B cell (primary cell): Measurements from ENCODE around the gene HOMER1. TPM values are rescaled to one million over a fixed set of nuclear protein-coding genes. Genes with fewer than 3 reads are reported as not detected.

Experiments used
- ATAC-seq: fragments of 200-7000 bp; cut with Tn5 transposase; one replicate; pipeline ENCODE4 v1.10.0; 2021; ENCODE audit warnings: low read depth, mild to moderate bottlenecking, moderate number of reproducible peaks, moderate library complexity
- CTCF ChIA-PET: fragments of 350-600 bp; sonication (Branson Sonifier 250); formaldehyde crosslinking; loops from one replicate; lab custom pipeline; 2021; ENCODE audit warnings: antibody characterized with exemption, inconsistent platforms; lab: Charles Lee
- POLR2A ChIA-PET: fragments of 350-600 bp; sonication (Branson Sonifier 250); formaldehyde crosslinking; loops from one replicate; lab custom pipeline; 2021; ENCODE audit warnings: antibody characterized with exemption; lab: Charles Lee
- DNase-seq: peaks from one replicate; pipeline ENCODE4 v3.0.0; 2013
- H2AFZ ChIP-seq: 2 replicates; pipeline ENCODE4 v1.6.1; 2012; ENCODE audit warnings: mild to moderate bottlenecking, low read depth, low read length; ENCODE audit not compliant: insufficient read depth, poor library complexity, severe bottlenecking
- H3K27ac ChIP-seq, 2 donors: 1 replicate in 1 of 2; 2 replicates in 1 of 2; pipeline ENCODE4 v1.5.1; 2012 to 2013; ENCODE audit warnings: low read length in 2 of 2, mild to moderate bottlenecking in 2 of 2, moderate library complexity in 1 of 2
- H3K27me3 ChIP-seq, 4 experiments: fragments of 200-600 bp in 1 of 4; sonication (generic) in 1 of 4; replicated peaks in 1 of 4; 1 replicate in 2 of 4; 2 replicates in 2 of 4; pipeline versions ENCODE4 v1.6.1 to v1.7.0; 2013 to 2016; ENCODE audit warnings: low read length in 3 of 4, mild to moderate bottlenecking in 2 of 4, mixed read lengths in 1 of 4, moderate library complexity in 1 of 4; ENCODE audit not compliant: insufficient read depth in 4 of 4, control insufficient read depth in 3 of 4; ENCODE audit errors: control extremely low read depth in 1 of 4
- H3K36me3 ChIP-seq, 2 experiments: replicated peaks in 1 of 2; 1 replicate in 1 of 2; 2 replicates in 1 of 2; pipeline versions ENCODE4 v1.6.1 to v1.7.1; 2013; ENCODE audit warnings: low read length in 1 of 2; ENCODE audit not compliant: insufficient read depth in 2 of 2, control insufficient read depth in 1 of 2; ENCODE audit errors: control extremely low read depth in 1 of 2, extremely low read depth in 1 of 2
- H3K4me1 ChIP-seq, 2 donors: fragments of 200-600 bp in 1 of 2; sonication (generic) in 1 of 2; 1 replicate in 1 of 2; 2 replicates in 1 of 2; pipeline versions ENCODE4 v1.5.1 to v1.6.1; 2013 to 2017; ENCODE audit warnings: low read length in 2 of 2; ENCODE audit not compliant: control insufficient read depth in 2 of 2, insufficient read depth in 2 of 2
- H3K4me2 ChIP-seq: replicated peaks from 2 replicates; pipeline ENCODE3; 2012; ENCODE audit warnings: mild to moderate bottlenecking, low read depth, low read length; ENCODE audit not compliant: poor library complexity, severe bottlenecking
- H3K4me3 ChIP-seq, 5 experiments: fragments of 200-600 bp in 1 of 5; sonication (generic) in 1 of 5; 1 replicate in 3 of 5; 2 replicates in 2 of 5; pipeline versions ENCODE4 v1.5.1 to v1.7.0; 2011 to 2016; ENCODE audit warnings: low read length in 4 of 5, mild to moderate bottlenecking in 4 of 5, low read depth in 2 of 5, control low read depth in 1 of 5, moderate library complexity in 1 of 5; ENCODE audit not compliant: insufficient read depth in 1 of 5; ENCODE audit errors: control extremely low read depth in 1 of 5, extremely low read depth in 1 of 5
- H3K79me2 ChIP-seq: fragments of 200-600 bp; sonication (generic); one replicate; pipeline ENCODE4 v1.6.0; 2016; ENCODE audit warnings: low read length; ENCODE audit not compliant: control insufficient read depth, insufficient read depth
- H3K9ac ChIP-seq: fragments of 200-600 bp; sonication (generic); 2 replicates; pipeline ENCODE4 v1.6.1; 2017; ENCODE audit warnings: mild to moderate bottlenecking, low read length, moderate library complexity
- H3K9me3 ChIP-seq, 3 donors: one replicate each; pipeline versions ENCODE4 v1.6.1 to v1.7.1; 2013; ENCODE audit warnings: low read length in 2 of 3; ENCODE audit not compliant: control insufficient read depth in 2 of 3, insufficient read depth in 1 of 3; ENCODE audit errors: control extremely low read depth in 1 of 3
- H4K20me1 ChIP-seq: 2 replicates; pipeline ENCODE4 v1.6.0; 2012; ENCODE audit warnings: mild to moderate bottlenecking, low read length; ENCODE audit not compliant: insufficient read depth, control insufficient read depth, poor library complexity, severe bottlenecking
- H3K27ac Mint-ChIP-seq: one replicate; pipeline ENCODE4 v1.8.0; 2021; ENCODE audit warnings: mixed read lengths
- H3K27me3 Mint-ChIP-seq: one replicate; pipeline ENCODE4 v1.8.0; 2021; ENCODE audit warnings: mixed read lengths
- H3K4me1 Mint-ChIP-seq: one replicate; pipeline ENCODE4 v1.8.0; 2021; ENCODE audit warnings: mixed read lengths
- H3K4me3 Mint-ChIP-seq: one replicate; pipeline ENCODE4 v1.8.0; 2021; ENCODE audit warnings: mixed read lengths
- H3K9me3 Mint-ChIP-seq: one replicate; pipeline ENCODE4 v1.8.0; 2022; ENCODE audit warnings: mixed read lengths; ENCODE audit not compliant: insufficient read depth
- CTCF ChIP-seq: fragments of 200-600 bp; IDR thresholded peaks from one replicate; pipeline ENCODE4 v1.8.0; 2022; ENCODE audit warnings: antibody characterized with exemption, mild to moderate bottlenecking
- EZH2 ChIP-seq: IDR thresholded peaks from 2 replicates; pipeline ENCODE4 v1.6.1; 2012; ENCODE audit warnings: borderline replicate concordance, low read depth, mild to moderate bottlenecking, moderate library complexity, low read length; ENCODE audit not compliant: insufficient read depth, poor library complexity, severe bottlenecking
- WGBS: methylation state at CpG from one replicate; pipeline ENCODE4 v1.1.5; 2013; ENCODE audit warnings: missing lambda C conversion rate; ENCODE audit not compliant: insufficient coverage; 5-methylcytosine and 5-hydroxymethylcytosine counted together
- intact Hi-C: fragments of 100-400 bp; cut with micrococcal nuclease; formaldehyde crosslinking; loops from one replicate; pipeline ENCODE4 v1.10.0; 2022
- polyA plus RNA-seq: library from polyadenylated mRNA; depleted of rRNA; stranded (reverse); fragments of >200 nt; gene quantifications from 2 replicates; pipeline ENCODE4 v1.2.3, GENCODE V29; 2012
- total RNA-seq, 2 donors: library from RNA; stranded (reverse); fragments of 120-200 nt in 1 of 2; gene quantifications; 1 replicate in 1 of 2; 2 replicates in 1 of 2; pipeline versions ENCODE4 v1.2.3 to v1.2.4, GENCODE V29; 2013 to 2022

HOMER1 gene
- total and polyA plus RNA-seq, 2 donors (not counting 1 experiment from before 2014, with no cell fraction given) = 0.63 to 5.4 TPM

GRCh38 chr5:79474367-79475151 is 39.4 kb downstream of the HOMER1 start:
- no peaks in the 10 kb centered on the region for H3K4me1 Mint-ChIP-seq
- Histone ChIP-seq H3K4me3 (no peak overlapping the region), H2AFZ (no peak overlapping the region), H4K20me1 (no peaks in the 10 kb centered on the region), H3K36me3 (no peaks in the 10 kb centered on the region), H3K79me2 (no peaks in the 10 kb centered on the region), H3K27ac (no peak overlapping the region), H3K9me3 (no peaks in the 10 kb centered on the region), H3K9ac (no peak overlapping the region), H3K4me1 (no peaks in the 10 kb centered on the region), H3K27me3 (no peaks in the 10 kb centered on the region), H3K4me2 (no peak overlapping the region)
- CTCF ChIA-PET = no interaction called here
- H3K4me3 Mint-ChIP-seq = no peak overlapping the region
- H3K27me3 Mint-ChIP-seq = peaks cover 4% of the 10 kb centered on the region
- POLR2A ChIA-PET = no interaction called here
- H3K9me3 Mint-ChIP-seq = no peaks in the 10 kb centered on the region
- TF ChIP-seq CTCF (no peak), EZH2 (no peak)
- DNase-seq (no peak), ATAC-seq (no peak)
- intact Hi-C loops = no loop called here
- no peak overlapping the region for H3K27ac Mint-ChIP-seq

GRCh38 chr5:79471556-79471955 is 42.4 kb downstream of the HOMER1 start:
- Histone ChIP-seq H2AFZ (no peak overlapping the region), H3K27me3 (no peaks in the 10 kb centered on the region), H3K9me3 (no peaks in the 10 kb centered on the region), H4K20me1 (no peaks in the 10 kb centered on the region), H3K79me2 (no peaks in the 10 kb centered on the region), H3K27ac (no peak overlapping the region), H3K4me2 (no peak overlapping the region), H3K9ac (no peak overlapping the region), H3K4me3 (no peak overlapping the region), H3K36me3 (no peaks in the 10 kb centered on the region), H3K4me1 (no peaks in the 10 kb centered on the region)
- CTCF ChIA-PET = no interaction called here
- POLR2A ChIA-PET = no interaction called here
- TF ChIP-seq EZH2 = no peak
- TF ChIP-seq CTCF = no peak
- Mint-ChIP-seq H3K9me3 (no peaks in the 10 kb centered on the region), H3K27ac (no peak overlapping the region), H3K4me1 (no peaks in the 10 kb centered on the region), H3K27me3 (peaks cover 4% of the 10 kb centered on the region), H3K4me3 (no peak overlapping the region)
- DNase-seq = no peak
- ATAC-seq = no peak
- intact Hi-C loops = no loop called here
- 100% methylated on average over 1 of the region's 1 CpG for WGBS
